HG03025 (cell line): ENCODE data around the gene ZNF445.
"Not testable (repeated sequence)": the region's sequence is repeated elsewhere in the genome, so short reads cannot be mapped to it uniquely, and the experiment has no call there.

Source experiments
- ATAC-seq: cut with Tn5 transposase; IDR thresholded peaks from one replicate; pipeline ENCODE4 v1.9.1; 2021; ENCODE audit warnings: mild to moderate bottlenecking, moderate library complexity; ENCODE audit not compliant: unreplicated experiment, low FRiP score

The ZNF445 gene

GRCh38 chr3:44478055-44478468 is 592 bp upstream of the ZNF445 start:
- ATAC-seq, result no peak

- ATAC-seq, result no peak
Measured at GRCh38 chr3:44476963-44477311, 533 bp downstream of the ZNF445 start.

- no peak for ATAC-seq
Measured at GRCh38 chr3:44476181-44476611, 1.3 kb downstream of the ZNF445 start.

- not testable (repeated sequence) for ATAC-seq
Measured at GRCh38 chr3:44474886-44475285, 2.6 kb downstream of the ZNF445 start.

GRCh38 chr3:44470430-44470829 is 7.0 kb downstream of the ZNF445 start:
- no peak for ATAC-seq

- ATAC-seq, result no peak
Measured at GRCh38 chr3:44469914-44470313, 7.6 kb downstream of the ZNF445 start.

GRCh38 chr3:44468572-44469520 is 8.6 kb downstream of the ZNF445 start:
- ATAC-seq, result no peak

GRCh38 chr3:44468099-44468537 is 9.4 kb downstream of the ZNF445 start:
- ATAC-seq, result not testable (repeated sequence)

GRCh38 chr3:44467241-44467640 is 10.2 kb downstream of the ZNF445 start:
- no peak for ATAC-seq

- not testable (repeated sequence) for ATAC-seq
Measured at GRCh38 chr3:44464920-44465319, 12.6 kb downstream of the ZNF445 start.

GRCh38 chr3:44464509-44464908 is 13.0 kb downstream of the ZNF445 start:
- ATAC-seq, result no peak

- ATAC-seq, result not testable (repeated sequence)
Measured at GRCh38 chr3:44460050-44460449, 17.4 kb downstream of the ZNF445 start.

GRCh38 chr3:44455318-44455717 is 22.2 kb downstream of the ZNF445 start:
- no peak for ATAC-seq

GRCh38 chr3:44454258-44454657 is 23.2 kb downstream of the ZNF445 start:
- no peak for ATAC-seq

GRCh38 chr3:44451441-44451840 is 26.0 kb downstream of the ZNF445 start:
- ATAC-seq, result no peak

GRCh38 chr3:44446929-44447328 is 30.5 kb downstream of the ZNF445 start:
- no peak for ATAC-seq

GRCh38 chr3:44445786-44446185 is 31.7 kb downstream of the ZNF445 start:
- no peak for ATAC-seq

GRCh38 chr3:44444896-44445691 is 32.4 kb downstream of the ZNF445 start:
- ATAC-seq, result no peak

GRCh38 chr3:44444437-44444836 is 33.0 kb downstream of the ZNF445 start:
- no peak for ATAC-seq

GRCh38 chr3:44442596-44443309 is 34.7 kb downstream of the ZNF445 start:
- ATAC-seq, result no peak
